Measurements from ENCODE around the gene PARVB. TPM values are rescaled to one million over a fixed set of nuclear protein-coding genes. Genes with fewer than 3 reads are reported as not detected.
A peak's percentile ranks its signal among the peaks of the same experiment; 100 is the strongest.

The PARVB gene
- total and polyA plus RNA-seq, 2 donors (not counting 3 experiments of a cell fraction or from before 2014, with no cell fraction given) = 155 to 162 TPM

- intact Hi-C loops (cut with micrococcal nuclease) = no loop called here
- CTCF ChIA-PET = interaction anchor here (1.8 to 10.3 kb wide), 3 partner anchors 89 to 631 kb away, joined by 8 to 640 read pairs (median 92); no protein-coding TSS in a partner anchor
These were observed 28.3 kb upstream of the PARVB start for GRCh38 chr22:43995798-43996169.

More at GRCh38 chr22:43995798-43996169, 28.3 kb upstream of the PARVB start:
- no peak for FAIRE-seq
- no peak overlapping the region for H3K27ac ChIP-seq (ENCODE audit: insufficient read depth, low read depth, low read length)
- no peaks in the 10 kb centered on the region for H4K20me1 ChIP-seq (replicated peaks; ENCODE audit: control insufficient read depth, extremely low read depth, insufficient read depth, low read length)
- TF ChIP-seq GATA2 (IDR thresholded peaks at IDR 0.05; ENCODE audit: insufficient read depth, insufficient read length, low read depth, low read length) = no peak
- no peak for TF ChIP-seq FOS (IDR thresholded peaks at IDR 0.05; ENCODE audit: borderline replicate concordance, insufficient read depth, low read length)
- TF ChIP-seq CTCF (IDR thresholded peaks at IDR 0.05; ENCODE audit: extremely low read depth in 1 of 2, insufficient read depth in 1 of 2, low read depth in 1 of 2, low read length in 2 of 2) = no peak
- TF ChIP-seq MYC (IDR thresholded peaks at IDR 0.05; ENCODE audit: low read depth, low read length) = no peak
- no peak for TF ChIP-seq POLR2AphosphoS5 (IDR thresholded peaks at IDR 0.05; ENCODE audit: insufficient read depth, low read depth, low read length)
- TF ChIP-seq EZH2 (IDR thresholded peaks at IDR 0.05; ENCODE audit: borderline replicate concordance, low read depth, low read length, severe bottlenecking) = no peak
- TF ChIP-seq JUN (IDR thresholded peaks at IDR 0.05; ENCODE audit: borderline replicate concordance, insufficient read depth, insufficient read length, low read depth) = no peak
- TF ChIP-seq POLR2A (IDR thresholded peaks at IDR 0.05; ENCODE audit: low read depth, low read length) = no peak
- TF ChIP-seq MAX (IDR thresholded peaks at IDR 0.05; ENCODE audit: insufficient read depth, insufficient read length) = no peak
- H3K36me3 ChIP-seq (ENCODE audit: control insufficient read depth in 2 of 2, extremely low read depth in 1 of 2, insufficient read depth in 2 of 2, low read length in 2 of 2) = peaks cover 17 to 29% of the 10 kb centered on the region in 2 experiments
- BruUV-seq (replicated peaks) = no TSS peak
- no peak overlapping the region for H3K9ac ChIP-seq (replicated peaks; ENCODE audit: extremely low read depth, insufficient read depth, low read length)
- peaks cover 3% of the 10 kb centered on the region for H3K79me2 ChIP-seq (ENCODE audit: control insufficient read depth, insufficient read depth, low read length)
- no peak for DNase-seq (ENCODE audit: low read depth, low spot score)
- POLR2A ChIA-PET = no interaction called here
- no peaks in the 10 kb centered on the region for H3K9me3 ChIP-seq (replicated peaks; ENCODE audit: control insufficient read depth, insufficient read depth, low read length)
- H3K9me1 ChIP-seq (replicated peaks; ENCODE audit: control insufficient read depth, extremely low read depth, insufficient read depth, low read length) = no peaks in the 10 kb centered on the region
- peaks cover 6% of the 10 kb centered on the region for H3K4me1 ChIP-seq (ENCODE audit: control insufficient read depth, extremely low read depth, insufficient read depth, low read length)
- peak overlapping the region; percentile 44 for H3K4me2 ChIP-seq (ENCODE audit: insufficient read depth, low read length)
- no peak overlapping the region for H2AFZ ChIP-seq (ENCODE audit: low read depth, low read length)
- dilution Hi-C loops (cut with MboI; ENCODE audit: extremely low pct_ligation_motif_present, low sequenced_read_pairs) = no loop called here
- no peaks in the 10 kb centered on the region for H3K27me3 ChIP-seq (ENCODE audit: control insufficient read depth in 2 of 2, insufficient read depth in 2 of 2, low read length in 2 of 2)
- H3K4me3 ChIP-seq (replicated peaks in 1 of 3; ENCODE audit: insufficient read depth in 1 of 3, low read depth in 1 of 3, low read length in 3 of 3) = peak overlapping the region in 1 of 3 experiments; percentile 1

Data from endothelial cell of umbilical vein (primary cell).